LNCaP clone FGC (cell line): ENCODE measurements around the gene HTR4.

Experiments used
- DNase-seq: peaks from one replicate; pipeline ENCODE4 v3.0.0-alpha.2; 2011; ENCODE audit warnings: low read depth
- H3K4me3 ChIP-seq: 2 replicates; pipeline ENCODE4 v1.5.1; 2011; ENCODE audit warnings: mild to moderate bottlenecking, low read depth, low read length, control low read depth
- TF ChIP-seq, protein P1 (sequence below): IDR thresholded peaks from 2 replicates; pipeline ENCODE4 v1.5.1; 2012; ENCODE audit warnings: mild to moderate bottlenecking; ENCODE audit not compliant: control insufficient read depth, insufficient read depth; ENCODE audit errors: extremely low read depth

Gene HTR4

DNA sequence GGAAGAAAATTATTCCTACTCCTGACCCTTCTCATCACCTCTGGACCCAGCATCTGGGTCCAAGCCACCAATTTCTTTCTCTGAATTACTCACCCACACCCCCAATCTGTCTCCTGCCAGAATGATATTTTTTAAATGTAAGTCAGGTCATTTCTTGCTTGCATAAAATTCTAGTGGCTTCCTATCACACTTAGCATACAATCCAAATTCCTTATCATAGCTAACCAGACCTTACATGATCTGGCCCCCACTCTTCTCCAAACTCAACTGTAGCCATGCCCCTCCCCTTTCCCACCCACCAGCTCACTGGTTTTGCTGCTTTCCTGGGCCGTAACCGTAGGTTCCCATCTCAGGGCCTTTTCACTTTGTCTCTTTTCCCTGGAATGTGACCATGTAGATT, 15.2 kb downstream of the HTR4 start:
- DNase-seq, result no peak
- TF ChIP-seq, protein P1, sequence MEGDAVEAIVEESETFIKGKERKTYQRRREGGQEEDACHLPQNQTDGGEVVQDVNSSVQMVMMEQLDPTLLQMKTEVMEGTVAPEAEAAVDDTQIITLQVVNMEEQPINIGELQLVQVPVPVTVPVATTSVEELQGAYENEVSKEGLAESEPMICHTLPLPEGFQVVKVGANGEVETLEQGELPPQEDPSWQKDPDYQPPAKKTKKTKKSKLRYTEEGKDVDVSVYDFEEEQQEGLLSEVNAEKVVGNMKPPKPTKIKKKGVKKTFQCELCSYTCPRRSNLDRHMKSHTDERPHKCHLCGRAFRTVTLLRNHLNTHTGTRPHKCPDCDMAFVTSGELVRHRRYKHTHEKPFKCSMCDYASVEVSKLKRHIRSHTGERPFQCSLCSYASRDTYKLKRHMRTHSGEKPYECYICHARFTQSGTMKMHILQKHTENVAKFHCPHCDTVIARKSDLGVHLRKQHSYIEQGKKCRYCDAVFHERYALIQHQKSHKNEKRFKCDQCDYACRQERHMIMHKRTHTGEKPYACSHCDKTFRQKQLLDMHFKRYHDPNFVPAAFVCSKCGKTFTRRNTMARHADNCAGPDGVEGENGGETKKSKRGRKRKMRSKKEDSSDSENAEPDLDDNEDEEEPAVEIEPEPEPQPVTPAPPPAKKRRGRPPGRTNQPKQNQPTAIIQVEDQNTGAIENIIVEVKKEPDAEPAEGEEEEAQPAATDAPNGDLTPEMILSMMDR, result no peak

DNA sequence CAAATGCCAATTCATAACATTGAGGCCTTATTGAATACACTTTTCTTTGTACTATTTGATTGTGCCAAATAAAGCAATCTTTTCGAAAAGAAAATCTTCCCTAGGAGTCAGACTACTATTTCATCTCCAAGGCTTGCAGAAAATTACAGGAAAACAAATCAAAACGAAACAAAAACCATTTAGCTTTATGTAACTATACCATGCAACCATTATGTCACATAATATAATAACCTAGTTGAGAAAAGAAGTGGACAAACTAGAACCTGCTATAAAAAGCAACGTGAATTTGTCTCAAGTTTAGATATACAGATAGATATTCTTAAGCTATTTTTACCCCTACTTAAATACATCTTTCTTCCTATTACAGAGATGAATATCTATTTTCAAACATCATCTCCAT, 18.0 kb downstream of the HTR4 start:
- H3K4me3 ChIP-seq, result no peak overlapping the region
- DNase-seq, result no peak
- TF ChIP-seq, protein P1, result no peak

More for the DNA sequence above, 15.2 kb downstream of the HTR4 start:
- H3K4me3 ChIP-seq, result no peak overlapping the region

DNA sequence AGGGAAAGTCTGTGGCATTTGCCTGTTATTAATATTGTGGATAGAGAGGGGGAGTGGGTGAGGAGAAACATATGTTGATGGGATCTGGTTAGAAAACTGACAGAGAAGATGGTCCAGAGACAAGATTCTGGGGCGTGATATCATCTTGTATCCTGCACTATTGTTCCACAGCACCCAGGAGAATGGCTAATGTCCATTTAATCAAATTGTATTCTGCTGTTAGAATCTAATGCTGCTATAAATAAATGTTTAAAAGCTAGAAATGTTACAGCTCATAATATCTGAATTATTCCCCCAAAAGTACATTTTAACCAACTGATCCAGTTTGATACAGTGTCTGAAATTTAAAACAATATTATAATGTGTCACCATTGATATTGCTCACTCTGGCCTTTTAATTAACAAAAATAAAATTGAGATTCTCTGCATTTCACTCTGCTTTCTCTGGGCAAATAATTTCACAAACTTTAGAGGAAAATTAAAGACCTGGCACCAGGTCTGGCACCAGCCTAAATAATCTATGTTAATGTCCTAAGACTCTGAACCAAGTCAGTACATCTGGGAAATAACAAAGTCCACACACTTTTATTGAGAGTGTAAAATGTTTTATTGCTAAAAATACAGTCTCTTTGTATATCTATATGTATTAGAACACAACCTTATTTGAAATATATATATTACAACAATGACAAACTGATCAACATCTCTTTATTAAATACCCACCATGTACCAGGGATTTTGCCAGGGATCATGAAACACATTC, 18.8 kb downstream of the HTR4 start:
- DNase-seq, result no peak
- TF ChIP-seq, protein P1, result no peak
- H3K4me3 ChIP-seq, result no peak overlapping the region

DNA sequence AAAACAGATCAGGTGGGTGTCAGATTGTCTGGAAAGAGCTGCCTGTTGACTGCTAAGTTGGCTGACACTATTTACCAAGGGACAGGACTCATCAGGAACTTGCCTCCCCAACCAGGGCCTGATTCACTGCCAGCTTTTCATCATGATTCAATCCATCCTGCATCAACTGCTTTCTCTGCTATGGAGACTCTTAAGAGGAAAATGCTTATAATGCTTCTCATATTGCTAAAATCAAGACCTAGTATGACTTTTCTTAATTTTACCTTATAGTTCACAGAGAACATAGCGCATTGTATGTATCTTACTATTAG, 21.3 kb downstream of the HTR4 start:
- no peak for DNase-seq
- TF ChIP-seq, protein P1, result no peak
- H3K4me3 ChIP-seq, result no peak overlapping the region

DNA sequence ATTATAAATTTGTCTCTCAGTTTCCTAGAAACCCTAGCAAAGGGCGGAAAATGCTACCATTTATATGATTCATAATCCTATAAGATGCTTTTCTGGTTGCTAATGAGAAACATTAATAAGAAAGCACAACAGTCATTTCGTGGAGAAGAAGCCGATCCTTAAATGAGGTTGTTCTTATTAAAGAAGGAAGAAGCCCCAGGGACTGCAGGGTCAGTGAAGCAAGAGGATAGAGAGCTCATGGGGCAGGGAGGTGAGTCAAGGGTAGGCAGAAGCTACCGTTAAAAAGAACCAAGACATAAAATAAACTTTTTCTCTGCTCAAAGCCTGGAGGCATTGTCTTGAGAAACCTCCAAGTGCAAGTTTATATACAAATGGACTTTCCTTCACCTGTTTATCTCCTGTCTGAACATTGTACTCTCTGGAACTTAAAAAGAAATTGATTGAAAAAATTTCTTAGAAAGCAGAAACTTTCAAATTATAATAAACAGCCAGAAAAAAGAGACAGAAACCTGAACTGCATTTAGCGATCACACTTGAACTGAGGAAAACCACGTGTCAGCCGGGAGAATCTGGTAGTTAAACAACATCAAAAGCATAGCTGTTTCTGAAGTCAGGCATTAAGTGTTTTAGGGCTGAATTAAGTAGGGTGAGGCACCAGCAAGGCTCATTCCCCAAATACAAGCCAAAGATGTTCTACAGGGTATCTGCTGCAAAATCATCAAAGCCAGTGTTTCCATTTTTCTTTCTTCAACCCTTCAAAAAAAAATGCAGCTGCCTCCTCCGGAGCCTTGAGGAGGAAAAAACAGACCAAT, 21.9 kb downstream of the HTR4 start:
- DNase-seq, result no peak
- TF ChIP-seq, protein P1, result no peak
- H3K4me3 ChIP-seq, result no peak overlapping the region

DNA sequence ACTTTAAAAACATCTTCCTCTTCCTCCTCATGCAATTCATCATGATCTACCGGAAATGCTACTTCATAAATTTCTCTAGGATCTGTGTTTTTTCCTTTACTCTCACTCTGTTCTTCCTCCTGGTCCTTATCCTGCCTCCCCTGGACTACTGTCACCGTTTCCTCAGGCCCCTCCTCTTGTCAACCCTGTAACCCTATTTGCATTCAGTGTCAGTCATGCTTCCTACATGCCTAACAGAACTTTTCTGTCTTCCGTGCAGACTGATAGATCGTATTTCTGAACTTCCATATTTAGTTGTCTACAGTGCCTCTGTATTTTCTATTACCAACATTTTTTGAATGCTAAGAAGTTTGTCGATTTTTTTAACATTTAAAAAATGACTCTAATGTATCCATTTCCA, 27.3 kb downstream of the HTR4 start:
- TF ChIP-seq, protein P1, result no peak
- DNase-seq, result no peak
- no peak overlapping the region for H3K4me3 ChIP-seq
